Ovary (tissue), 9 donors: ENCODE results near the gene ADORA1. TPM values are rescaled to one million over a fixed set of nuclear protein-coding genes. Genes with fewer than 3 reads are reported as not detected.

Experiments used
- DNase-seq, 5 donors: peaks; one replicate each; pipeline ENCODE4 v3.0.0-alpha.2; 2019 to 2020
- H3K27ac ChIP-seq, 2 donors: fragments of 200-600 bp; one replicate each; pipeline versions ENCODE4 v1.5.1 to v1.8.0; 2019 to 2022
- H3K27me3 ChIP-seq: fragments of 200-600 bp; one replicate; pipeline ENCODE4 v1.8.0; 2022
- H3K36me3 ChIP-seq: fragments of 200-600 bp; sonication (generic); one replicate; pipeline ENCODE4 v1.5.1; 2019
- H3K4me1 ChIP-seq: one replicate; pipeline ENCODE4 v1.8.1; 2013; ENCODE audit warnings: mild to moderate bottlenecking, moderate library complexity; ENCODE audit not compliant: insufficient read depth
- H3K4me3 ChIP-seq: fragments of 200-600 bp; sonication (generic); one replicate; pipeline ENCODE4 v1.5.1; 2017
- H3K9me3 ChIP-seq, 2 donors: fragments of 200-600 bp in 1 of 2; sonication (generic) in 1 of 2; one replicate each; pipeline versions ENCODE4 v1.5.1 to v1.8.1; 2013 to 2019; ENCODE audit warnings: mild to moderate bottlenecking in 1 of 2, moderate library complexity in 1 of 2
- CTCF ChIP-seq, 3 donors: fragments of 450-650 bp in 2 of 3; fragments of 200-600 bp in 1 of 3; IDR thresholded peaks; one replicate each; pipeline versions ENCODE4 v1.5.1 to v1.8.0; 2016 to 2022; ENCODE audit warnings: antibody characterized with exemption in 3 of 3, mild to moderate bottlenecking in 1 of 3
- EP300 ChIP-seq: sonication (generic); formaldehyde crosslinking; IDR thresholded peaks from one replicate; pipeline ENCODE4 v1.6.1; 2017; ENCODE audit warnings: antibody characterized with exemption
- POLR2A ChIP-seq: fragments of 450-650 bp; IDR thresholded peaks from one replicate; pipeline ENCODE4 v1.6.1; 2017; ENCODE audit warnings: antibody characterized with exemption, mild to moderate bottlenecking, moderate library complexity
- WGBS, 3 donors: extraction: QIAGEN DNeasy Blood & Tissue Kit in 1 of 3; methylation state at CpG; one replicate each; pipeline versions ENCODE4 v1.1.5 to v1.1.7; 2013 to 2017; 5-methylcytosine and 5-hydroxymethylcytosine counted together
- intact Hi-C, 4 donors: fragments of 100-400 bp; cut with DNase I; formaldehyde crosslinking; loops; one replicate each; pipeline versions ENCODE4 v1.11.0 to v1.15.1; 2022 to 2023
- polyA plus RNA-seq, 2 donors: library from polyadenylated mRNA; stranded (reverse); fragments of 200-250 nt in 1 of 2; fragments of 350-450 nt in 1 of 2; fragmentation: Illumina TruSeq in 1 of 2; extraction: RNeasy Lipid Tissue Mini Kit (QIAGEN cat#74804) in 1 of 2; gene quantifications; one replicate each; pipeline ENCODE4 v1.2.3, GENCODE V29; 2013 to 2014
- total RNA-seq, 7 donors: library from RNA; depleted of rRNA in 2 of 7; stranded (reverse); fragments of >200 nt in 2 of 7; fragmentation: NEBNext Ultra II Directional in 3 of 7; extraction: Animal tissue kit (Norgen Biotek cat#: 25700) in 3 of 7; gene quantifications; one replicate each; pipeline versions ENCODE4 v1.1.0 to v1.2.4, GENCODE V29; 2016 to 2023
- donor health status: DM: no; HTN: no; CAD: no; lungs with moderate emphysema.
- donor health status: DM: no; HTN: no; CAD: no.
- donor health status: Bipolar disorder and iron deficiency.
- donor health status: DM: yes; HTN: yes; CAD: no.
- donor health status: DM: no; HTN: no; CAD: no.
- donor health status: DM: yes; HTN: yes; CAD: no.

ADORA1 gene
- total and polyA plus RNA-seq, 9 donors: 0.15 to 1.3 (median 0.60) TPM

- Histone ChIP-seq H3K36me3 (no peaks in the 10 kb centered on the region), H3K4me1 (peaks cover 2% of the 10 kb centered on the region), H3K4me3 (no peak overlapping the region), H3K27ac (no peak overlapping the region), H3K9me3 (no peaks in the 10 kb centered on the region), H3K27me3 (no peaks in the 10 kb centered on the region)
- TF ChIP-seq CTCF (IDR thresholded peaks at IDR 0.05): no peak
- no peak for TF ChIP-seq EP300
- TF ChIP-seq POLR2A: no peak
- intact Hi-C loops: no loop called here
- 83 to 89% (median 84%) methylated on average over 6 of the region's 6 CpGs for WGBS, 3 donors
- no peak for DNase-seq
These were observed 49.5 kb downstream of the ADORA1 start for GRCh38 chr1:203177036-203177405.

- H3K4me3 ChIP-seq: no peak overlapping the region
- H3K27ac ChIP-seq: no peak overlapping the region
- intact Hi-C loops: no loop called here
- peaks cover 2% of the 10 kb centered on the region for H3K4me1 ChIP-seq
- no peak for TF ChIP-seq CTCF (IDR thresholded peaks at IDR 0.05)
- TF ChIP-seq EP300: no peak
- no peak for TF ChIP-seq POLR2A
- 31 to 46% (median 37%) methylated on average over 8 to 9 of the region's 9 CpGs for WGBS, 3 donors
- no peaks in the 10 kb centered on the region for H3K27me3 ChIP-seq
- no peaks in the 10 kb centered on the region for H3K36me3 ChIP-seq
- DNase-seq: no peak
- H3K9me3 ChIP-seq: no peaks in the 10 kb centered on the region
These were observed 50.0 kb downstream of the ADORA1 start for GRCh38 chr1:203177470-203178039.

- intact Hi-C loops: no loop called here
- Histone ChIP-seq H3K9me3 (no peaks in the 10 kb centered on the region), H3K36me3 (no peaks in the 10 kb centered on the region), H3K4me3 (no peak overlapping the region), H3K27ac (no peak overlapping the region), H3K27me3 (no peaks in the 10 kb centered on the region), H3K4me1 (peaks cover 2% of the 10 kb centered on the region)
- no peak for DNase-seq
- TF ChIP-seq CTCF (IDR thresholded peaks at IDR 0.05) (no peak), EP300 (no peak), POLR2A (no peak)
- 70 to 82% (median 73%) methylated on average over 5 of the region's 5 CpGs for whole genome bisulfite sequencing, 3 donors
These were observed 50.6 kb downstream of the ADORA1 start for GRCh38 chr1:203178083-203178482.

GRCh38 chr1:203178821-203179666, 51.5 kb downstream of the ADORA1 start:
- no peak for DNase-seq
- TF ChIP-seq CTCF (IDR thresholded peaks at IDR 0.05): no peak
- Histone ChIP-seq H3K9me3 (no peaks in the 10 kb centered on the region), H3K4me1 (peaks cover 2% of the 10 kb centered on the region), H3K36me3 (no peaks in the 10 kb centered on the region), H3K4me3 (no peak overlapping the region), H3K27ac (no peak overlapping the region), H3K27me3 (no peaks in the 10 kb centered on the region)
- intact Hi-C loops: no loop called here
- WGBS, 3 donors: 92 to 93% (median 92%) methylated on average over 14 of the region's 14 CpGs
